ENCODE results near the gene U2AF1L4.

GRCh38 chr19:35790981-35791813, 46.0 kb upstream of the U2AF1L4 start:
- TF ChIP-seq EZH2 (IDR thresholded peaks at IDR 0.05; ENCODE audit: borderline replicate concordance, insufficient read depth, low read depth, low read length, poor library complexity, severe bottlenecking) (no peak), CTCF (IDR thresholded peaks at IDR 0.05) (no peak)
